Psoas muscle (tissue), 8 donors: ENCODE results near the gene KRT16. TPM values are rescaled to one million over a fixed set of nuclear protein-coding genes. Genes with fewer than 3 reads are reported as not detected.

ENCODE experiments used
- ATAC-seq, 4 donors: fragments of 200-7000 bp; cut with Tn5 transposase; one replicate each; pipeline ENCODE4 v1.9.1; 2020; ENCODE audit warnings: moderate library complexity in 3 of 4, mild to moderate bottlenecking in 2 of 4
- DNase-seq, 2 donors: peaks; one replicate each; pipeline ENCODE4 v3.0.0-alpha.2; 2020
- H3K27ac ChIP-seq: fragments of 200-600 bp; one replicate; pipeline ENCODE4 v1.8.0; 2022
- H3K27me3 ChIP-seq, 3 donors: fragments of 200-600 bp in 1 of 3; one replicate each; pipeline versions ENCODE4 v1.6.1 to v1.8.0; 2013 to 2022; ENCODE audit warnings: low read length in 2 of 3, mild to moderate bottlenecking in 2 of 3, moderate library complexity in 1 of 3; ENCODE audit not compliant: insufficient read depth in 3 of 3
- H3K36me3 ChIP-seq, 2 donors: fragments of 200-600 bp in 1 of 2; one replicate each; pipeline versions ENCODE4 v1.6.1 to v1.8.0; 2013 to 2022; ENCODE audit warnings: low read depth in 1 of 2, mild to moderate bottlenecking in 1 of 2, moderate library complexity in 1 of 2; ENCODE audit not compliant: insufficient read depth in 1 of 2
- H3K4me1 ChIP-seq: fragments of 200-600 bp; one replicate; pipeline ENCODE4 v1.8.0; 2022
- H3K4me3 ChIP-seq: fragments of 200-600 bp; one replicate; pipeline ENCODE4 v1.8.0; 2022; ENCODE audit warnings: mild to moderate bottlenecking
- H3K9me3 ChIP-seq: fragments of 200-600 bp; one replicate; pipeline ENCODE4 v1.8.0; 2022
- WGBS, 3 donors: extraction: QIAGEN DNeasy Blood & Tissue Kit; methylation state at CpG; one replicate each; pipeline versions ENCODE4 v1.1.6 to v1.1.7; 2013; 5-methylcytosine and 5-hydroxymethylcytosine counted together
- intact Hi-C, 2 donors: fragments of 100-400 bp; cut with DNase I; formaldehyde crosslinking; loops; one replicate each; pipeline versions ENCODE4 v1.11.0 to v1.14.2; 2022
- polyA plus RNA-seq, 3 donors: library from polyadenylated mRNA; stranded (reverse); fragments of 200-250 nt; gene quantifications; one replicate each; pipeline ENCODE4 v1.2.3, GENCODE V29; 2013
- total RNA-seq, 4 donors: library from RNA; stranded (reverse); fragmentation: NEBNext Ultra II Directional in 2 of 4; extraction: Animal tissue kit (Norgen Biotek cat#: 25700) in 2 of 4; gene quantifications; one replicate each; pipeline versions ENCODE4 v1.2.1 to v1.2.4, GENCODE V29; 2021 to 2023
- TF ChIP-seq, protein P1 (sequence below): fragments of 200-600 bp; IDR thresholded peaks from one replicate; pipeline ENCODE4 v1.8.0; 2022; ENCODE audit warnings: antibody characterized with exemption
- donor health status: healthy with polysubstance abuse.
- donor health status: DM: no; HTN: no; CAD: no; lungs with moderate emphysema.
- donor health status: Bipolar disorder and iron deficiency.
- donor health status: healthy.
- donor health status: DM: yes; HTN: yes; CAD: no.
- donor health status: DM: no; HTN: no; CAD: no.
- donor health status: DM: no; HTN: no; CAD: no.
- donor health status: DM: yes; HTN: yes; CAD: no.

Gene KRT16
- total and polyA plus RNA-seq, 7 donors: 0.07 to 0.26 (median 0.15) TPM; not detected in 3

DNA sequence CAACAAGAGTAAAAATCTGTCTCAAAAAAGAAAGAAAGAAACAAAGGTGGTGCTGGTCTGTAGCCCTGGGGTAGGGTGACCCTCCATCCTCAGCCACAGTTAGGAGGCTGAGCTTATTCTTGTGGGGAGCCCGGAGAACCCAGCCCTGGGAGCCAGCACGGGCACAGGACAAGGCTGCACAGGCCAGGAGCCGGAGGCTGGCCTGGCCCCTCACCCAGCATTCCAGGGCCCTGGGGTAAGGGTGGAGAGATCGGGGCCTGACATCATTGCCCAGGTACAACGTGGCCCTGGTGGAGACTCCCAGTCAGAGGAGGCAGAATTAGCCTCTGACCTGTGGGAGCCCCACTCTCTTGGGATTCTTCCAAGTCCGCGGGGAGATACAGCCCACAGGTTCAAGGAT, 22.1 kb upstream of the KRT16 start:
- DNase-seq (no peak), ATAC-seq (no peak)
- Histone ChIP-seq H3K4me3 (no peak overlapping the region), H3K27ac (no peak overlapping the region), H3K9me3 (no peaks in the 10 kb centered on the region), H3K27me3 (no peaks in the 10 kb centered on the region), H3K4me1 (peaks cover 7% of the 10 kb centered on the region), H3K36me3 (no peaks in the 10 kb centered on the region)
- TF ChIP-seq, protein P1, sequence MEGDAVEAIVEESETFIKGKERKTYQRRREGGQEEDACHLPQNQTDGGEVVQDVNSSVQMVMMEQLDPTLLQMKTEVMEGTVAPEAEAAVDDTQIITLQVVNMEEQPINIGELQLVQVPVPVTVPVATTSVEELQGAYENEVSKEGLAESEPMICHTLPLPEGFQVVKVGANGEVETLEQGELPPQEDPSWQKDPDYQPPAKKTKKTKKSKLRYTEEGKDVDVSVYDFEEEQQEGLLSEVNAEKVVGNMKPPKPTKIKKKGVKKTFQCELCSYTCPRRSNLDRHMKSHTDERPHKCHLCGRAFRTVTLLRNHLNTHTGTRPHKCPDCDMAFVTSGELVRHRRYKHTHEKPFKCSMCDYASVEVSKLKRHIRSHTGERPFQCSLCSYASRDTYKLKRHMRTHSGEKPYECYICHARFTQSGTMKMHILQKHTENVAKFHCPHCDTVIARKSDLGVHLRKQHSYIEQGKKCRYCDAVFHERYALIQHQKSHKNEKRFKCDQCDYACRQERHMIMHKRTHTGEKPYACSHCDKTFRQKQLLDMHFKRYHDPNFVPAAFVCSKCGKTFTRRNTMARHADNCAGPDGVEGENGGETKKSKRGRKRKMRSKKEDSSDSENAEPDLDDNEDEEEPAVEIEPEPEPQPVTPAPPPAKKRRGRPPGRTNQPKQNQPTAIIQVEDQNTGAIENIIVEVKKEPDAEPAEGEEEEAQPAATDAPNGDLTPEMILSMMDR: no peak
- intact Hi-C loops: no loop called here
- WGBS, 3 donors: 47 to 55% (median 54%) methylated on average over 7 of the region's 7 CpGs

DNA sequence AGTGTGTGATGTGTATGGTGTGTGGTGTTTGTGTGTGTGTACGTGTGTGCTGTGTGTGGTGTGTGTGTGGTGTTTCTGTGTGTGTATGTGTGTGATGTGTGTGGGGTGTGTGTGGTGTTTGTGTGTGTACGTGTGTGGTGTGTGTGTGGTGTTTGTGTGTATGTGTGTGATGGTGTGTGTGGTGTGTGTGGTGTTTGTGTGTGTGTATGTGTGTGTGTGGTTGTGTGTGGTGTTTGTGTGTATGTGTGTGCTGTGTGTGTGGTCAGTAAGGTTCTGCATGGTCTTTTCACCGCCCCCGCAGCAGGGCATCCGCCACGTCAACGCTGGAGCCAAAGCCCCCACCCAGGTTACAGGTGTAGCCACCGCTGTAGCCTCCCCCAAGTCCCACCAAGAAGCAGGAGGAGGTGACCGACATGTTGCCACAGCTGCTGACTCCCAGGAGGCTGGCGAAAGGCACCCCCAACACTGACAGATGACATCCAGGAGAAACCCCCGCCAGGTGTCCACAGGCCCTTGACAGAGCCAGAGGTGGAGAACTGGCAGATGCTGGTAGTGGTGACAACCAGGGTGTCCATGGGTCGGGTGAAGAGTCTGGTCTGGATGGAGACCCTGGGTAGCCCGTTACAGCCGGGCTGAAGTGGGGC, 21.1 kb upstream of the KRT16 start:
- intact Hi-C loops: no loop called here
- 90 to 94% (median 92%) methylated on average over 14 of the region's 14 CpGs for WGBS, 3 donors

DNA sequence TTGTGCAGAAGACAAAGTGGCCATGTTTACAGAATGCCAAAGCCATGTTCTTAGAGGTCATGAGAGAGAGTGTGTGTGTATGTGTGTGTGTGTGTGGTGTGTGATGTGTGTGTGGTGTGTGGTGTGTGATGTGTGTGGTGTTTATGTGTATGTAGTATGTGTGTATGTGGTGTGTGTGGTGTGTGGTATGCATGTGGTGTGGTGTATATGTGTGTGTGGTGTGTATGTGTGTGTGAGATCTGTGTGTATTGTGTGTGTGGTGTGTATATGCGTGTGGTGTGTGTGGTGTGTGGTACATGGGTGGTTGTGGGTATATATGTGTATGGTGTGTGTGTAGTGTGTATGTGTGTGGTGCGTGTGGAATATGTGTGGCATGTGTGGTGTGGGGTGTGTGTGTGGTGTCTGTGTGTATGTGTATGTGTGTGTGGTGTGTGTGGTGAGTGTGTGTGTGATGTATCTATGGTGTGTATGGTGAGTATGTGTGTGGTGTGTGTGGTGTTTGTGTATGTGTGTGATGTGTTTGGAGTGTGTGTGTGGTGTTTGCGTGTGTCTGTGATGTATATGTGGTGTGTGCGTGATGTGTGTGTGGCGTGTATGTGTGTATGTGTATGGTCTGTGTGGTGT, 20.0 kb upstream of the KRT16 start:
- peaks cover 7% of the 10 kb centered on the region for H3K4me1 ChIP-seq
- no peaks in the 10 kb centered on the region for H3K9me3 ChIP-seq
- no peak overlapping the region for H3K27ac ChIP-seq
- H3K4me3 ChIP-seq: no peak overlapping the region
- H3K27me3 ChIP-seq: no peaks in the 10 kb centered on the region
- DNase-seq (no peak), ATAC-seq (no peak)
- WGBS, 3 donors: 70 to 74% (median 72%) methylated on average over 5 of the region's 5 CpGs
- intact Hi-C loops: no loop called here
- no peaks in the 10 kb centered on the region for H3K36me3 ChIP-seq
- TF ChIP-seq, protein P1: no peak

More for the DNA sequence above, 21.1 kb upstream of the KRT16 start:
- no peak for ATAC-seq
- Histone ChIP-seq H3K27me3 (no peaks in the 10 kb centered on the region), H3K27ac (no peak overlapping the region), H3K4me3 (no peak overlapping the region), H3K36me3 (no peaks in the 10 kb centered on the region), H3K4me1 (peaks cover 7% of the 10 kb centered on the region), H3K9me3 (no peaks in the 10 kb centered on the region)
- TF ChIP-seq, protein P1: no peak
- no peak for DNase-seq

DNA sequence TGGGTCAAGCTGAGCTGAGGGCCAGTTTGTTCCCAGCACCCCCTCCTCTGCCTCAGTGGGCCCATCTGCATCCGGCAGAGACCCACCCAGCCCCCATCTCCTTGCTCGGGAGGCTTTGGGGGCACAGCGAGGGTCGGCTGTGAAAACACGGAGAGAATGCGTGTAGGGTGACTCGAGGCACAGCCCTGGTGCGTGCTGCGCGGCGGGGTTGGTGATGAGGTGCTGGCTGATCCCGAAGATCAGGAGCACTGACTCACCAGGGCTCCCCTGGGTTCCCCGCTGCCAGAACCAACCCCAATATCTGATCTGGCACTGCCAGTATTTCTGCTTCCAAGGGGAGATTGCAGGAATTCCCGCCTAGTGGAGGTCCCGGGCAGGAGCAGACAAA, 19.3 kb upstream of the KRT16 start:
- no peaks in the 10 kb centered on the region for H3K9me3 ChIP-seq
- no peak for DNase-seq
- H3K27ac ChIP-seq: no peak overlapping the region
- intact Hi-C loops: no loop called here
- 82 to 90% (median 84%) methylated on average over 15 of the region's 15 CpGs for WGBS, 3 donors
- no peak overlapping the region for H3K4me3 ChIP-seq
- TF ChIP-seq, protein P1: no peak
- peaks cover 7% of the 10 kb centered on the region for H3K4me1 ChIP-seq
- ATAC-seq: no peak
- no peaks in the 10 kb centered on the region for H3K36me3 ChIP-seq
- no peaks in the 10 kb centered on the region for H3K27me3 ChIP-seq
